Erythroblast (primary cell): Measurements from ENCODE around the gene GMPPB.

Experiments used
- DNase-seq, 2 experiments: peaks; one replicate each; lab custom pipeline; 2025; lab: John Stamatoyannopoulos, UW
- GATA1 ChIP-seq: IDR thresholded peaks from 2 replicates; pipeline ENCODE4 v1.6.1; 2011; ENCODE audit warnings: low read depth, mild to moderate bottlenecking, control low read depth, low read length, moderate library complexity
- POLR2A ChIP-seq: IDR thresholded peaks from 2 replicates; pipeline ENCODE4 v1.6.1; 2011; ENCODE audit warnings: mild to moderate bottlenecking, low read length

GMPPB gene

GRCh38 chr3:49745986-49746385 is 22.2 kb upstream of the GMPPB start:
- no peak for DNase-seq
- TF ChIP-seq POLR2A (no peak), GATA1 (no peak)

- TF ChIP-seq POLR2A (no peak), GATA1 (no peak)
- DNase-seq, result no peak
These were observed 16.7 kb upstream of the GMPPB start for GRCh38 chr3:49740427-49740826.

DNA sequence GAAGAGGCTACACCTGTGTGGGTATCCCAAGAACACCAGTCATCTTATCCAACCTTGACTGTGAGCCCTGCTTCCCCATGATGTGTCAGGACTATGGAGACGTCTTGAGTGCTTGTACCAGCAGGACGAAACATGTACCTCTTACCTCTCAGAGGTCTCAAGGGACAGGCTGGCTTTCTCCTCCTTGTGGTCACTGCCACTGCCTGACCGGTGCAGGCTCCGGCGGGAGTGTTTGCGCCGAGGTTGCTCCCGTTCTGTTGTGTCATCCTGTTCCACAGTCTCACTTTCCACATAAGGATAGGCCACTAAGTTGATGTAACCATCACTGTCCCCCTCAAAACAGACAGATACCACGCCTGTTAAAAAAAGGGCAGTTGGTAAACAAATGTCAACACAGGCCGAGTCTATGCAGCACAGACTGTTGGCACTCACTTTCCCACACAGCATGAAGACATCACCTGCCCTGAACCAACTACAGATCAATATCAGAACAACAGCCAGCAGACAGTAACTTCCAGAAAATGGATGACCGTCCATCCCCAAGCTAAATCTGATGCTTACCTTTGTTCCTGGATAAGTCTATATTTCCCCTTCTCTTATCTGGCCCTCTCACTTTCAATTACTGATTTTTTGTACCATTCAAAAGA is 14.4 kb upstream of the GMPPB start:
- DNase-seq, result no peak
- no peak for TF ChIP-seq POLR2A
- no peak for TF ChIP-seq GATA1

DNA sequence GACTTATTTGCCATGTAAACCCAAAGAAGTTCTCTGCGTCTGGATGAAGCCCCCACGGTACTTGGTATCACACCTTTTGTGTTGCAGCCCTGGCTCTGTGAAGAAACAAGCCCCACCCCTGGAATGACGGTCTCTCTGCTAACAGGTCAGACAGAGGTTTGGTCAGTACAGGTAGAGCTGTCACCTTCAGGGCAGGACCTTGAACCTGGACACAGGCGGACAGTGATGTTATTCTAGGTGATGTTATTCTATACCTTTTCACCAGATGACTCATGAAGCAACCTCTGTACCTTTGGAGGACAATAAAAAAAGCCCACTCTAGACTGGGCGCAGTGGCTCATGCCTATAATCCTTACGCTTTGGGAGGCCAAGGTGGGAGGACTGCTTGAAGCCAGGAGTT is 11.0 kb upstream of the GMPPB start:
- no peak for TF ChIP-seq GATA1
- TF ChIP-seq POLR2A, result no peak
- no peak for DNase-seq

- DNase-seq, result no peak
- TF ChIP-seq GATA1 (no peak), POLR2A (no peak)
These were observed 9.8 kb upstream of the GMPPB start for GRCh38 chr3:49733551-49733950.

- TF ChIP-seq GATA1 (no peak), POLR2A (no peak)
- no peak for DNase-seq
These were observed 8.8 kb upstream of the GMPPB start for GRCh38 chr3:49732597-49732996.

DNA sequence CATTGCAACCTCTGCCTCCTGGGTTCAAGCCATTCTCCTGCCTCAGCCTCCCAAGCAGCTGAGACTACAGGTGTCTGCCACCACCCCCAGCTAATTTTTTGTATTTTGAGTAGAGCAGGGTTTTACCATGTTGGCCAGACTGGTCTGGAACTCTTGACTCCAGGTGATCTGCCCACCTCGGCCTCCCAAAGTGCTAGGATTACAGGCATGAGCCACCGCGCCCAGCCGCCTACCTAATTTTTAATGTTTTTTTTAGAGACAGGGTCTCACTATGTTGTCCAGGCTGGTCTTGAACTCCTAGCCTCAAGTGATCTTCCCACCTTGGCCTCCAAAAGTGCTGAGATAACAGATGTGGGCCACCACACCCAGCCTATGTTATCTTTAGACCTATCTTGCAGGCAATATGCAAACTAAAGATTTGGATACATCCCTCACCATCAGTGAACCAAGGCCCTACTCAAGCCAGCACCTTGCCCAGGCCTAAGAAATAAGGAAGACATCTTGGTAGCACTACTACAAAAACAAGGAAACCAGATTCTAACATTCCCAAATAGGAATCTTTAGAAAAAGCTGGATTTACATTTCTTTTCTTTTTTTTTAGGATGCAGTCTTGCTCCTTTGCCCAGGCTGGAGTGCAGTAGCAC is 6.3 kb upstream of the GMPPB start:
- no peak for TF ChIP-seq POLR2A
- no peak for TF ChIP-seq GATA1
- peak; percentile 33 to 76 for DNase-seq

- TF ChIP-seq GATA1 (no peak), POLR2A (no peak)
- DNase-seq, result no peak
These were observed 4.2 kb upstream of the GMPPB start for GRCh38 chr3:49727924-49728361.

GRCh38 chr3:49727154-49727923 is 3.6 kb upstream of the GMPPB start:
- no peak for TF ChIP-seq GATA1
- no peak for TF ChIP-seq POLR2A
- no peak for DNase-seq

- TF ChIP-seq GATA1 (no peak), POLR2A (no peak)
- no peak for DNase-seq
These were observed 2.3 kb upstream of the GMPPB start for GRCh38 chr3:49725906-49726681.

- DNase-seq, result peak in 1 of 2 experiments; percentile 61
- no peak for TF ChIP-seq POLR2A
- TF ChIP-seq GATA1, result no peak
These were observed 835 bp upstream of the GMPPB start for GRCh38 chr3:49724586-49724985.

DNA sequence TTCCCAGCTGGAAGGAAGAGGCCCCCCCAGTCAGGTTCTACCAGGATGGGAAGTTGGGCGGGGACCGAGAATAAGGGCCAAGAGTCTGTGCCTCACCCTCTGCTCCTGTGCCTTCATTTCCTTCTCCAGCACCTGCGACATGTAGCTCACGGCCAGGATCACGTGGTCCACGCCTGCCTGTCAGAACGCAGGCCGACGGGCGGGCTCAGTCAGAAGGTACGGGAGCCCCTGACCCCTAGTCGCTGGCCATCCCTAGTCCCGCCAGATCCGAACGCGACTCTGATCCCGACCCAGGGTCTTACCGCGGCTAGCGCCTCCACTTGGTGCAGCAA is 489 bp downstream of the GMPPB start:
- TF ChIP-seq GATA1 (no peak), POLR2A (peak; percentile 47)
- peak; percentile 72 to 74 for DNase-seq

GRCh38 chr3:49722896-49723295 is 855 bp downstream of the GMPPB start:
- TF ChIP-seq POLR2A (no peak), GATA1 (no peak)
- no peak for DNase-seq
